Kidney glomerular epithelial cell (primary cell): Measurements from ENCODE around the gene MPV17.

ENCODE experiments used
- DNase-seq: peaks from one replicate; lab custom pipeline; 2025; lab: John Stamatoyannopoulos, UW

MPV17 gene

GRCh38 chr2:27264753-27265535 lies 58.0 kb downstream of the MPV17 start:
- DNase-seq, result no peak

- no peak for DNase-seq
Measured at GRCh38 chr2:27264253-27264752, 58.6 kb downstream of the MPV17 start.

GRCh38 chr2:27263287-27264252 lies 59.3 kb downstream of the MPV17 start:
- no peak for DNase-seq

- DNase-seq, result no peak
Measured at GRCh38 chr2:27262379-27263286, 60.3 kb downstream of the MPV17 start, which contains the start of gene SLC30A3. TSS of gene SLC30A3 (minus strand) at chr2:27263047. CDS start at chr2:27262906, 141 bp downstream.

- no peak for DNase-seq
Measured at GRCh38 chr2:27261926-27262298, 61.0 kb downstream of the MPV17 start.

- no peak for DNase-seq
Measured at GRCh38 chr2:27261241-27261925, 61.5 kb downstream of the MPV17 start.
